CD4-positive, alpha-beta T cell treated with Interleukin-21 for 1 hour (primary cell): ENCODE data around the gene ME3.
"Not testable (repeated sequence)": the region's sequence is repeated elsewhere in the genome, so short reads cannot be mapped to it uniquely, and the experiment has no call there.

Experiments
- DNase-seq: peaks from one replicate; pipeline ENCODE4 v3.0.0-alpha.2; 2020

ME3 gene

DNA sequence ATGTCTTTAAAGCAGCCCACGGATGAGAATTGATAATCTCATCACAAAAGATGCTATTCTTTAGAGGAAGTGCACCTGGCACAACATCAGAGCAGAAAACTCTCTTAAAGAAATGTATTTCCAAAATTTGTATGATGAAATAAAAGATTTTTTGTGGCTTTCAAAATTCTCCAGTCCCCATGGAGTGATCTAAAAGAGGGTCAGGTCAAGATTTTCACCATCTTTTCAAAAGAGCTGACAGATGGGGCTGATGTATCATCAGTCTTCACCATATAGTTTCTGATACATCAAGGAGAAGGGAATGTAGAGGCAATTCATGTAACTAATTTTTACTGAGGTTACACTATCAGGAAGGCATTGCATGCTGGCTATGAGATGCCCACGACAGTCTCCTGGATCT lies 11.7 kb downstream of the ME3 start:
- no peak for DNase-seq

DNA sequence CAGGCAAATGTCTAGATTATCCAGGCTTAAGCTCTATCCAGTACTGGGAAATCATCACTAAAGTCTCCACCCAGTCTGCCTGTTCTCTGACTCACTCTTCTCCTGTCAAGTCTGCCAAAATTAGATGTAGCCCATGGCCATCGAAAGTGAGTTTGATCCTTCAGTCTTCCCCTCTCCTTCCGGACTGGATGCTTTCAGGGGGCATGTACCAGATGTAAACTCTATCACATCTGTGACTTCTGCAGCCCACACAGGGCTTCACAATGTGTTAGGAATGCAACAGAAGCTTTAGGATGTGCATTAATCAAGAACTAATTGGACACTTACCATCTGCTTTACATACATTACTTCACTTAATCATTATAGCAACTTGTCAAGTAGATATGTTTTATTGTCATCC lies 12.3 kb downstream of the ME3 start:
- no peak for DNase-seq

GRCh38 chr11:86658534-86658933 lies 13.9 kb downstream of the ME3 start:
- no peak for DNase-seq

DNA sequence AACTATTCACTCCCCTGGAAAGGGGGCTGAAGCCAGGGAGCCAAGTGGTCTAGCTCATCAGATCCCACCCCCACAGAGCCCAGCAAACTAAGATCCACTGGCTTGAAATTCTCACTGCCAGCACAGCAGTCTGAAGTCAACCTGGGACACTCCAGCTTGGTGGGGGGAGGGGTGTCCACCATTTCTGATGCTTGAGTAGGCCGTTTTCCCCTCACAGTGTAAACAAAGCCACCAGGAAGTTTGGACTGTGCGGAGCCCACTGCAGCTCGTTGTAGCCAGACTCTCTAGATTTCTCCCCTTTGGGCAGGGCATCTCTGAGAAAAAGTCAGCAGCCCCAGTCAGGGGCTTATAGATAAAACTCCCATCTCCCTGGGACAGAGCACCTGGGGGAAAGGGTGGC lies 27.2 kb downstream of the ME3 start:
- DNase-seq = not testable (repeated sequence)

GRCh38 chr11:86644291-86644690 lies 28.1 kb downstream of the ME3 start:
- no peak for DNase-seq

DNA sequence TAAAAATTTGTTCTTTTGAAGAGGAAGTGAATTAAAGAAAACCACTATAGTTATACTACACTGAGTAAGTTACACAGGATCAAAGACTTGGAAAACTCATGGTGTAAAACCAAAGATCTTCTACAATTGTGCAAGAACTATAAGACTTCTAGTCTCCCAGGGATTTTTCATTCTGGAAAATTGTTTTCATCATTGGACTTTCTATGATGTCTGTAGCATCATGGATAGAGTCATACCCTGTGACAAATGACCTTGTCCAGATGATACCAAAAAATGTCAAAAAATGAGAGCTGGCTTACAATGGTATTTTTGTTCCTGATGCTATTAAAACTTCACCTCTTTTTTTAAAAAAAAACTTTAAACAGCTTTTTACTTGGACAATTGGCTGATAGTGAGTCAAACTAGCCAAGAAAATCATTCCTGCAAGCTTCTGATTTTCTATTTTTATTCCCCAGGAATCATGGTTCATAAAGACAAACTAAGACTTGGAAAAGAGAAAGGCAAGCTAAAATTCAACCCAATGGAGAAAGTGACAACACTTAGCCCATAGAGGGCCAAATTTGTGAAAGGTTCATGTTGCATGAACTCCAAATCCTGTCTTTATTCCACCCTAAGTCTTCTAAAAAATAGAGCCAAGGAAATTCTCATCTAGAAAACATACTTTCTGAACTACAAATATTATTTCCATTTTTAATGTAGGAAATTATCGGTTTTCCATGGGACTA lies 30.7 kb downstream of the ME3 start:
- no peak for DNase-seq

- DNase-seq = no peak
Measured at GRCh38 chr11:86639137-86639536, 33.3 kb downstream of the ME3 start.

- no peak for DNase-seq
Measured at GRCh38 chr11:86638673-86639072, 33.7 kb downstream of the ME3 start.

DNA sequence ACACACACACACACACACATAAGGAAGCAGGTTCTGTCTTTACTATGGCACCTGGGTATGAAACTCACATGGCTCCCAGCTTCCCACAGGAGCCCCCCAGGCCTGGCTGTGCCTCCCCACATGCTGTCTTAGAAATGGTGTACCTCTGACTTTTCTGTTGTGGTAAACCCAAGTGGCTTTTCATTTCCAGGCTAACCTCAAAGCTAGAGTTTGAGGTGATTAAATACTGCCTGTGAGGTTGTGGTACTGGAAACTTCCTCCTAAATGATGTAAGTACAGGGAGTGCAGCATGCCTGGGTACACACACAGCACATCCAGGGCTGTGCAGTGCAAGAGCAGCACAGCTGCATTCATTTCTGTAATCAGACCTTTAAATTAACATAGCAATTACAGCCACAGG lies 34.4 kb downstream of the ME3 start:
- peak; percentile 4 for DNase-seq

DNA sequence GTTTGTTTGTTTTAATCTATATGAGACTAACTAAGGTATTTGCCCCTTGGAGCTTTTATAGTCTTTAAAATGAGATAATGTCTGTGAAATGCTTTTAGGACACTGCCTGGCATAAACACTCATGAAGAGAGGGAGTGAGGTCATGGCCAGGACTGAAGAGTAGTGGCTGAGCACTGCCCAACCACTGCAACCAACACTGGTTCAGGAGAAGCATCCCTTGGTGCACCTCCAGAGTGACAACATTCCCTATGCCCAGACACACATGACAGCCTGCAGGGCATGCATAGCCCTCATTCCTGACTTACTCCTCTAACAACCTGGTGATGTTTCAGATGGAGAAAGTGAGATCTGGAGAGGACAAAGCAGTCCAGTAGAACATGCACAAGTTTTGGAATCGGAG lies 36.1 kb downstream of the ME3 start:
- DNase-seq = no peak

DNA sequence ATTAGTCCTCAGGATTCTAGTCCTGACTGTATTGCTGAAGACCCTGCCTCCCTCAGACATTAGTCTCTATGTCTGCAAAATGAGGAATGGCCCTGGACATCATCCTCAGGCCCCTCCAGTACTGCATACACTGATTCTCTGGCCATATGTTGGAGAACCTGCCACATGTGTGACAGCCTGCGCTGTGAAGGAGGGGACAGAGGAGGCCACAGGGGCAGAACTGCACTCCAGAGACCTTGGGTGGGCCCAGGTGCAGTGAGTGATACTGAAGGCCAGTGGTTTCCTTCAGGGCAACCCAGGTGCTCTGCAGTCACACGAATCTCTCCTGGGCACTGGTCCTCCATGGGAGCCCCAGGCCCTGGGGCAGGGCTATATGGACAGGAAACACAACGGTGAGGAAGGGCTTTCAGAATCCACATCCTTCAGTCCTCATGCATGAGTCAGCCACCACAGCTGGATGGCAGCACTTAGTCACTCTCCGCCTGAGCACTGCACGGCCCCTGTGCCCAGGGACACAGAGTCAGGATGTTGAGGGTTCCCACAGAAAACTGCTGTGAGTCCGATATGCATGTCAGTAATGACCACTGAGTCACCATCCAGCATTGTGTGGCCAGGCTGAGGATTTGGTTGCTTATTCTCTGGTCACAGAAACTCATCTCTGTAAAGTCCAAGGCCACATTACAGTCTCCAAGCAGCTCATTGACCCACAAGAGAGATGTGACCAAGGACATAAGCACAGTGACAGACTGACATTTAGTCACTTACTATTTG lies 39.7 kb downstream of the ME3 start:
- no peak for DNase-seq

GRCh38 chr11:86630229-86630981 lies 42.0 kb downstream of the ME3 start:
- no peak for DNase-seq

- no peak for DNase-seq
Measured at GRCh38 chr11:86629045-86629706, 43.2 kb downstream of the ME3 start.

DNA sequence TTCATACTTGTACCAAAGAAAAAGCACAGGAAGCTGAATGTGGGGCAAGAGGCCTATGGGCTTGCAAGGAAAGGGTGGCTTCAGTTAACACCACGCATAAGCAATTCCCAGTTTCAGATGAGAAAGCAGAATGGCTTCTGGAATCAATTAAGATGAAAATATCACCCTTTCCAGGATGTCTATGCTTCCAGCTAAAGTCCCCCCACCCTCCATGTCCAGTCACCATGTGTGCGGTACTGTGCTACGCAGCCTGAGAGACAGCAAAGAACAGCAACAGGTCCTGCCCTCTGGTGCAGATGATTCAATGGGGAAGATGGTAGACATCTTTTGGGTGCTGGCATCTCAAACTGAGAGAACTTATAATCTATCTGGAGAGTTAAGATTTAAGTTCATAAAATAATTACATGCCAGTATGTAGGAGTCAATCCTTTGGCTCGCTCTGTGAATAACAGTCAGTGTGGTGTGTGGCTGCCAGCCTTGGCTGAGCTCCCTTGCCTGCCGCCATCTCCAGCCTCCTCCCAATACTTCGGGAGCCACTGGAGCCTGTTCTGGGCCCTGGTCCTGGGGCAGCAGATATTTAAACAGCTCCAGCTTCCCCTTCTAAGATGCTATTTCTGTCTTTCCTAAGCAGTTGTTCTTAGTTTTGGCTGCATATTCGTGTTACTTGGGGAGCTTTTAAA lies 44.5 kb downstream of the ME3 start:
- no peak for DNase-seq

DNA sequence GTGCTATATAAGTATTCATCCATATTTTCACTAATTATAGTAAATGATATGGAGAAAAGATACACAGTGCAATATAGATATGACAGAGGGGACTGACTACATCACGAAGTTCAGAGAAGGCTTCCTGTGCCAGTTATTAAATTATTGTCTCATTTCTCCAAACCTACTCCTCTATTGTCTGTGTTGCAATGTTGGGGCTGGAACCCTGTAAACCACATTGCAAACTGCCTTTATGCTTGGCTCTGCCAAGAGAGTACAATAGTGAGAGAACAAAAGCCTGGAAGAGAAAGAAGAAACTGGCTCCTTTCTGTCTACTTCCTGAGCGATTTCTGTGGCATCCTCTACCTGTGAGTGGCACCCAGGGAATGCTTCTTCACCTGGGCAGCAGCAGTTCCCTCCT lies 46.4 kb downstream of the ME3 start:
- no peak for DNase-seq

DNA sequence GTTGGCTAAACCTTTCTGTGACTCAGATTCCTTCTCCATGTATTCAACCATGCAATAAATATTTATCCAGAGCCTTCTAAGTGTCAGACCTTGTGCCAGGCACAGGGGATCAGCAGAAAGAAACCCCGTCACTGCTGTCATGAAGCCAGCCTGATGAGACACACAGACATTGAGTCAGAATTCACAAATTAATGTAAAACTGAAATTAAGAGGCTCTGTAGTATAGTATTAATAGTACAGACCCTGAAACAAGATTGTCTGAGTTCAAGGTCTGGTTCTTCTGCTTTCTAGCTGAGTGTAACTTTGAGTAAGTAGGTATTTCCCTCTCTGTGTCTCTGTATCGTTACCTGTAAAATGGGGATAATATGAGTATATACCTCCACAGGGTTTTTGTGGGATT lies 46.9 kb downstream of the ME3 start:
- no peak for DNase-seq

DNA sequence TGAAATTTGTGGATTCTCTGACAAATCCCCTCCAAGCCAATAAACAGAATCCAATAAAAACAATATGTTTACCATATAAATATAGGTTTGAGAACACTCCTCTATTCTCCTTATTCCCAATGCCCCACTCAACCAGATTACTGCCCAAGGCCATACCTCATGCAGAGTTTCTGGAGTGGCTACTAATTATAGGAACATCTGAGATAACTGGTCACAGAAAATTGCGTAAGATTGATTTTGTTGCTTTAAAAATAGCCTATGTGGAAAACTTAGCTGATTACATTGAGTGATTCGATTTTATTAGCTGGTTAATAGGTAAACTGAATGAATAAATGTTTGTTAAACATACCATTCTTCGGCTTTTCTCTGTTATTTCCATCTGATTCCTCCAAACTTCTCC lies 48.0 kb downstream of the ME3 start:
- no peak for DNase-seq

DNA sequence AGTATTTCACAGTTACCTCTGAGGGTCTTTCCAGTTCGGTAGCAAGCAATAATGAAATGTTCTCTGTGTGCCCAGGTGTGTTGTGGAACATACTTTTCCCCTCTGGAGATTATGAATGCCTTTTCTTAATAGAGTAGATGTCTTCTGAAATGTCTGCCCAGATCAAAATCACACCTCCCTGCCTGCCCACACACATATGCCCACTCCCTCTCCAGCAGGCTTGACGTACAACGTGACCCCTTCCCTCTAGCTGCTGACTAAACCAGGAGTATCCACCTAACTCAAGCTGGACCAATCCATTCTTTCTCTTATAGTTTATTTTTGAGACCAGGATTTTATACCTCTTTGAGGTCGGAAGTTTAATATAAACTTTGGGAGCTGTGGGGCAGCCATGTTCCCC lies 48.7 kb downstream of the ME3 start:
- no peak for DNase-seq

- DNase-seq = no peak
Measured at GRCh38 chr11:86623041-86623621, 49.3 kb downstream of the ME3 start.

GRCh38 chr11:86621854-86622253 lies 50.6 kb downstream of the ME3 start:
- no peak for DNase-seq

DNA sequence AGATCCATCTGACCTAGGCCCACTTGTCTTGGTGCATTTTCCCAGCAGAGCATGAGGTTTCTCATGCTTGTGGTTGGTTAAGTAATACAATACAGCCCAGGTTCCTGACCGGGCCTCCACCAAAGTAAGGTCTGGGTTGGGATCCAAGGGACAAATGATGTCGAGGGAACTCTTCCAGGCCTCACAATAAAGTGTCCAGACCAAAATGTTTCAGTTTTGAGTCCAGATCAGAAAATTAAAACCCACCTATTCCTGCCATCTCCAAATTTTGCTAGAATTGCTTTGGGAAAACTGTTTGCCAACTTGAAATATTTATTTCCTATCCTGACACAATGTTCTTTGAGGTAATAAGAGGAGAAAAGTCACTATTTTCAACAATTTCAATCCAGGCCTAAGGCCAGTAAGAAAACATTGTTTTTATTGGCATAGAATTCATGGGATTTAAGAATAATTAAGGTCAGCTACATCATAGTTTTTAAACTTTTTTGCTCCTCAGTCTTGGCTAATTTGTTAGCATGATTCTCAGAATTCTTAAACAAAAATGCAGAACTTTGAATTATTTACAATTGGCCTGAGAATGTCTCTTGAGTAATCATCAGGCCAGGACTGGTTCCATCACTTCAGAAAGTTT lies 51.4 kb downstream of the ME3 start:
- DNase-seq = no peak

DNA sequence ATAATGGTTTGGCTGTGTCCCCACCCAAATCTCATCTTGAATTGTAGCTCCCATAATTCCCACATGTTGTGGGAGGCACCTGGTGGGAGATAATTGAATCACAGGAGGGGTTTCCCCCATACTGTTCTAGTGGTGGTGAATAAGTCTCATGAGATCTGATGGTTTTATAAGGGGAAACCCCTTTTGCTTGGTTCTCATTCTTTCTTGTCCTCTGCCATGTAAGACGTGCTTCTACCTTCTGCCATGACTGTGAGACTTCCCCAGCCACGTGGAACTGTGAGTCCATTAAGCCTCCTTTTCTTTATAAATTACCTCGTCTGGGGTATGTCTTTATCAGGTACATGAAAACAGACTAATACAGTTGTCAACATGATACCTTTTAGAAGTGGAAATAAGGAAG lies 53.0 kb downstream of the ME3 start:
- DNase-seq = not testable (repeated sequence)
